ENCODE results near the gene PRKAG1. TPM values are rescaled to one million over a fixed set of nuclear protein-coding genes. Genes with fewer than 3 reads are reported as not detected.

The PRKAG1 gene
- total RNA-seq, 1 experiment from 2014 or later = 66.5 TPM

- Histone ChIP-seq H2AFZ (ENCODE audit: low read length) (peak overlapping the region; percentile 74; the same call in 1 of the 2 replicates), H3K27me3 (ENCODE audit: low read length) (peaks cover 52% of the 10 kb centered on the region), H3K79me2 (ENCODE audit: low read length) (no peaks in the 10 kb centered on the region), H3K27ac (ENCODE audit: low read length) (no peak overlapping the region), H3K4me1 (ENCODE audit: insufficient read depth, low read length) (peaks cover 29% of the 10 kb centered on the region), H3K9me3 (ENCODE audit: low read length) (no peaks in the 10 kb centered on the region), H4K20me1 (ENCODE audit: low read length) (no peaks in the 10 kb centered on the region), H3F3A (ENCODE audit: low read length, unreplicated experiment) (no peaks in the 10 kb centered on the region), H3K36me3 (ENCODE audit: low read depth, low read length) (no peaks in the 10 kb centered on the region), H3K4me2 (ENCODE audit: low read length) (peak overlapping the region; percentile 94), H3K9ac (ENCODE audit: low read length) (no peak overlapping the region), H3K9me2 (replicated peaks; ENCODE audit: low read length) (no peaks in the 10 kb centered on the region), H3K4me3 (ENCODE audit: low read length) (peak overlapping the region; percentile 67; the same call in 1 of the 2 replicates)
- no TSS peak for BruUV-seq (replicated peaks)
- POLR2A ChIA-PET (ENCODE audit: unreplicated experiment) = no interaction called here
- TF ChIP-seq CTCF (conservative IDR thresholded peaks at IDR 0.05; ENCODE audit: low read depth, low read length) = peak; percentile 18; the same call in 1 of the 2 replicates
- TF ChIP-seq EZH2phosphoT487 (IDR thresholded peaks at IDR 0.05; ENCODE audit: borderline replicate concordance, low read length) = no peak
- CTCF ChIA-PET = interaction anchor here (0.6 kb wide), 1 partner anchor 14 kb away, joined by 4 read pairs; no protein-coding TSS in a partner anchor
- intact Hi-C loops (cut with micrococcal nuclease) = loop anchor here (5.0 kb wide), 1 partner anchor 129 kb away; the partner anchor contains the start of gene DDX23
- no peak for DNase-seq
- peak; percentile 19 for ATAC-seq
Measured at GRCh38 chr12:48980953-48981756, 37.4 kb downstream of the PRKAG1 start.

- Histone ChIP-seq H3K4me1 (ENCODE audit: insufficient read depth, low read length) (peaks cover 29% of the 10 kb centered on the region), H3K27me3 (ENCODE audit: low read length) (peaks cover 52% of the 10 kb centered on the region), H2AFZ (ENCODE audit: low read length) (peak overlapping the region; percentile 74), H4K20me1 (ENCODE audit: low read length) (no peaks in the 10 kb centered on the region), H3K9ac (ENCODE audit: low read length) (no peak overlapping the region), H3K27ac (ENCODE audit: low read length) (no peak overlapping the region), H3K36me3 (ENCODE audit: low read depth, low read length) (no peaks in the 10 kb centered on the region), H3K9me3 (ENCODE audit: low read length) (no peaks in the 10 kb centered on the region), H3K4me2 (ENCODE audit: low read length) (peak overlapping the region; percentile 94), H3K79me2 (ENCODE audit: low read length) (no peaks in the 10 kb centered on the region), H3F3A (ENCODE audit: low read length, unreplicated experiment) (no peaks in the 10 kb centered on the region), H3K9me2 (replicated peaks; ENCODE audit: low read length) (no peaks in the 10 kb centered on the region), H3K4me3 (ENCODE audit: low read length) (peak overlapping the region; percentile 67)
- DNase-seq (peak; percentile 16), ATAC-seq (no peak)
- no TSS peak for BruUV-seq (replicated peaks)
- ChIA-PET POLR2A (ENCODE audit: unreplicated experiment) (no interaction called here), CTCF (interaction anchor here (0.6 kb wide), 1 partner anchor 14 kb away, joined by 4 read pairs; no protein-coding TSS in a partner anchor)
- intact Hi-C loops (cut with micrococcal nuclease) = loop anchor here (5.0 kb wide), 1 partner anchor 128 kb away; the partner anchor contains the start of gene DDX23
- TF ChIP-seq EZH2 (IDR thresholded peaks at IDR 0.05; ENCODE audit: low read length, unreplicated experiment) = no peak
- TF ChIP-seq CTCF (conservative IDR thresholded peaks at IDR 0.05; ENCODE audit: low read depth, low read length) = peak; percentile 38; the same call in 1 of the 2 replicates
- TF ChIP-seq EZH2phosphoT487 (IDR thresholded peaks at IDR 0.05; ENCODE audit: borderline replicate concordance, low read length) = no peak
Measured at GRCh38 chr12:48980389-48980952, 38.1 kb downstream of the PRKAG1 start.
